Ishikawa (cell line): ENCODE results near the gene COMMD7.

Source experiments
- CEBPB ChIP-seq: IDR thresholded peaks from 2 replicates; pipeline ENCODE4 v1.6.1; 2012
- CREB1 ChIP-seq: IDR thresholded peaks from 2 replicates; pipeline ENCODE4 v1.6.1; 2012; ENCODE audit warnings: low read depth
- EGR1 ChIP-seq: IDR thresholded peaks from 2 replicates; pipeline ENCODE4 v1.6.1; 2012
- EP300 ChIP-seq: IDR thresholded peaks from 2 replicates; pipeline ENCODE4 v1.6.1; 2012; ENCODE audit warnings: borderline replicate concordance
- FOXM1 ChIP-seq: IDR thresholded peaks from 2 replicates; pipeline ENCODE4 v1.6.1; 2012; ENCODE audit warnings: low read depth, borderline replicate concordance
- NFIC ChIP-seq: IDR thresholded peaks from 2 replicates; pipeline ENCODE4 v1.6.1; 2012
- RAD21 ChIP-seq: IDR thresholded peaks from 2 replicates; pipeline ENCODE4 v1.6.1; 2012; ENCODE audit warnings: low read depth
- TAF1 ChIP-seq: IDR thresholded peaks from 2 replicates; pipeline ENCODE4 v1.6.1; 2012; ENCODE audit warnings: low read depth, mild to moderate bottlenecking
- TCF12 ChIP-seq: IDR thresholded peaks from 2 replicates; pipeline ENCODE4 v1.6.1; 2012; ENCODE audit warnings: low read depth
- TEAD4 ChIP-seq: IDR thresholded peaks from 2 replicates; pipeline ENCODE4 v1.6.1; 2012
- YY1 ChIP-seq: IDR thresholded peaks from 2 replicates; pipeline ENCODE4 v1.6.1; 2012; ENCODE audit warnings: low read depth
- ZBTB7A ChIP-seq: IDR thresholded peaks from 2 replicates; pipeline ENCODE4 v1.6.1; 2012; ENCODE audit warnings: low read depth
- TF ChIP-seq, protein P1 (sequence below): IDR thresholded peaks from 2 replicates; pipeline ENCODE4 v1.6.1; 2012
- TF ChIP-seq, protein P2 (sequence below): IDR thresholded peaks from 2 replicates; pipeline ENCODE4 v1.6.1; 2012
- TF ChIP-seq, protein P3 (sequence below): IDR thresholded peaks from 2 replicates; pipeline ENCODE4 v1.6.1; 2012; ENCODE audit warnings: low read depth, mild to moderate bottlenecking

The COMMD7 gene

DNA sequence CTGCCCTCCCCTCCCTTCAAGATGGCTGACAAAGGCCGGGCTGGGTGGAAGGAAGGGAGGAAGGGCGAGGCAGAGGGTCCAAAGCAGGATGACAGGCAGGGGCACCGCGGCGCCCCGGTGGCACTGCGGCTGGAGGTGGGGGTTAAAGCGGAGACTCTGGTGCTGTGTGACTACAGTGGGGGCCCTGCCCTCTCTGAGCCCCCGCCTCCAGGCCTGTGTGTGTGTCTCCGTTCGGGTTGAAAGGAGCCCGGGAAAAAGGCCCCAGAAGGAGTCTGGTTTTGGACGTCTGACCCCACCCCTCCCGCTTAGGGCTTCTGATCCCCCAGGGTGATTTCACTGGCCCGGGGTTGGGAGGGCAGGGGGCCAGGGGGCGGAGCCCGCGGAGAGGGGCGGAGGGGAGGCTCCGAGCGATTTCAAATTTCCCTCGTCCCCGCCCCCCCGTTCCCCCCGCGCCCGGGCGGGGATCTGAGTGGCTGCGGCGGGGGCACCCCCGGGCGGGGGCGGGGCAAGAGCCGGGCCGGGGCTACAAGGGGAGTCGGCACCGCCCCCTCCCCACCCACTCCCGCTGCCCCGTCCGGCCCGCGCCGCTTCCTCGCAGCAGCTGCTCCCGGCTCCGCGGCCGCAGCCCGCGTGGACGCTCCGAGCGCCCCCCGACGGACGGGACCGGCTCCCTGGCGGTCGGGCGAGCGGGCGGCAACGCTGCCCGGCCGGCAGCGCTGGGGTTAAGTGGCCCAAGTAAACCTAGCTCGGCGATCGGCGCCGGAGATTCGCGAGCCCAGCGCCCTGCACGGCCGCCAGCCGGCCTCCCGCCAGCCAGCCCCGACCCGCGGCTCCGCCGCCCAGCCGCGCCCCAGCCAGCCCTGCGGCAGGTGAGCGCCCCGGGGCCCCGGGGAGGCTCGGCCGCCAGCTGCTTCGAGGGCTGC is 18.8 kb upstream of the COMMD7 start, which contains the start of gene DNMT3B:
TSS of gene DNMT3B (plus strand) at position 555 of the 923 bp plus-strand sequence. CDS start 17,939 bp downstream, outside the sequence.
- 0 out of 2 replicates have a peak, but pooled peaks have one; percentile 29 for TF ChIP-seq ZBTB7A
- TF ChIP-seq, protein P1, sequence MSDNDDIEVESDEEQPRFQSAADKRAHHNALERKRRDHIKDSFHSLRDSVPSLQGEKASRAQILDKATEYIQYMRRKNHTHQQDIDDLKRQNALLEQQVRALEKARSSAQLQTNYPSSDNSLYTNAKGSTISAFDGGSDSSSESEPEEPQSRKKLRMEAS: no peak; the same call in none of the 2 replicates
- TF ChIP-seq RAD21: peak; percentile 12; the same call in 1 of the 2 replicates
- peak; percentile 43; the same call in 1 of the 2 replicates for TF ChIP-seq EGR1
- no peak for TF ChIP-seq CREB1
- TF ChIP-seq TCF12: peak; percentile 24; the same call in 1 of the 2 replicates
- TF ChIP-seq YY1: peak; percentile 82
- no peak for TF ChIP-seq FOXM1
- TF ChIP-seq, protein P2, sequence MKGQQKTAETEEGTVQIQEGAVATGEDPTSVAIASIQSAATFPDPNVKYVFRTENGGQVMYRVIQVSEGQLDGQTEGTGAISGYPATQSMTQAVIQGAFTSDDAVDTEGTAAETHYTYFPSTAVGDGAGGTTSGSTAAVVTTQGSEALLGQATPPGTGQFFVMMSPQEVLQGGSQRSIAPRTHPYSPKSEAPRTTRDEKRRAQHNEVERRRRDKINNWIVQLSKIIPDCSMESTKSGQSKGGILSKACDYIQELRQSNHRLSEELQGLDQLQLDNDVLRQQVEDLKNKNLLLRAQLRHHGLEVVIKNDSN: no peak
- peak; percentile 24; the same call in 1 of the 2 replicates for TF ChIP-seq TAF1
- no peak for TF ChIP-seq EP300
- no peak for TF ChIP-seq NFIC

DNA sequence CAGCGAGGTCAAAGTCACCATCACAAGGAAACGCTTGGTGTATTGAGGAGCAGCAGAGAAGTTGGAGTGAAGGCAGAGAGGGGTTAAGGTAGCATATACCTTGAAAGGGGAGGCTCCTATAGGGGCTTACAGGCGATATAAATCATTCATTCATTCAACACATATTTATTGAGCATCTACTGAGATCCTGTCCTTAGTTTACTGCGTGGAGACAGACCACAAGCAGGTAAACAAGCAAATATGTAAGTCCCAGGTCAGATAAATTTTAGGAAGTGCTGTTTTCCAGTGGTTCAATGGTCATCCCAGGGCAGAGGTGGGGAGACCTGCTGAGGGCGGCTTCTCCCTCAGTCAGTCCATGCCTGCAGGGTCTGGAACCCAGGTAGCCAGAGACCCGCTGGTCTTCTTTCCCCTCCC is 18.2 kb upstream of the COMMD7 start:
- TF ChIP-seq EGR1: no peak
- TF ChIP-seq ZBTB7A: no peak
- TF ChIP-seq TEAD4: no peak
- no peak for TF ChIP-seq CEBPB
- no peak for TF ChIP-seq EP300
- TF ChIP-seq, protein P2: no peak
- no peak for TF ChIP-seq YY1

DNA sequence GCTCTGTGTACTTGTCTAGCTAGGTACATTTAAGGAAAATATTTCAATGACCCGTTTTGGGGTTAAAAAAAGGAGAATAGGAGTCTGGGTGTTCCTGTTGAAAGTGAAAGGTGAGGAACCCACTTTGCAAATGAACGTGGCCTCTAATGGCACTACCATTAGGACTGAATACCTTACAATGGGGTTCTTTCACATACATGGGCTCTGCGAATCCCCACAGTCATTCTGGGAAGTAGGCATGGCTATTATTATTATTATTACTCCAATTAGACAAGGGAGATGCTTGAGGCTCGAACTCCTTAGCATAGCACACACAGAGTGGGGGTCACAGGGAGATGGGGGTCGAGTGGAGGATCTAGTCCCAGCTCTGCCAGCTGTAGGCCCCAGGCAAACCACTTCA is 12.9 kb upstream of the COMMD7 start:
- TF ChIP-seq, protein P2: no peak
- TF ChIP-seq NFIC (no peak), FOXM1 (no peak), YY1 (no peak), EP300 (no peak), ZBTB7A (no peak), EGR1 (no peak), TAF1 (no peak), TCF12 (no peak), CEBPB (no peak), RAD21 (no peak), CREB1 (no peak), TEAD4 (no peak)
- TF ChIP-seq, protein P1: no peak
- TF ChIP-seq, protein P3, sequence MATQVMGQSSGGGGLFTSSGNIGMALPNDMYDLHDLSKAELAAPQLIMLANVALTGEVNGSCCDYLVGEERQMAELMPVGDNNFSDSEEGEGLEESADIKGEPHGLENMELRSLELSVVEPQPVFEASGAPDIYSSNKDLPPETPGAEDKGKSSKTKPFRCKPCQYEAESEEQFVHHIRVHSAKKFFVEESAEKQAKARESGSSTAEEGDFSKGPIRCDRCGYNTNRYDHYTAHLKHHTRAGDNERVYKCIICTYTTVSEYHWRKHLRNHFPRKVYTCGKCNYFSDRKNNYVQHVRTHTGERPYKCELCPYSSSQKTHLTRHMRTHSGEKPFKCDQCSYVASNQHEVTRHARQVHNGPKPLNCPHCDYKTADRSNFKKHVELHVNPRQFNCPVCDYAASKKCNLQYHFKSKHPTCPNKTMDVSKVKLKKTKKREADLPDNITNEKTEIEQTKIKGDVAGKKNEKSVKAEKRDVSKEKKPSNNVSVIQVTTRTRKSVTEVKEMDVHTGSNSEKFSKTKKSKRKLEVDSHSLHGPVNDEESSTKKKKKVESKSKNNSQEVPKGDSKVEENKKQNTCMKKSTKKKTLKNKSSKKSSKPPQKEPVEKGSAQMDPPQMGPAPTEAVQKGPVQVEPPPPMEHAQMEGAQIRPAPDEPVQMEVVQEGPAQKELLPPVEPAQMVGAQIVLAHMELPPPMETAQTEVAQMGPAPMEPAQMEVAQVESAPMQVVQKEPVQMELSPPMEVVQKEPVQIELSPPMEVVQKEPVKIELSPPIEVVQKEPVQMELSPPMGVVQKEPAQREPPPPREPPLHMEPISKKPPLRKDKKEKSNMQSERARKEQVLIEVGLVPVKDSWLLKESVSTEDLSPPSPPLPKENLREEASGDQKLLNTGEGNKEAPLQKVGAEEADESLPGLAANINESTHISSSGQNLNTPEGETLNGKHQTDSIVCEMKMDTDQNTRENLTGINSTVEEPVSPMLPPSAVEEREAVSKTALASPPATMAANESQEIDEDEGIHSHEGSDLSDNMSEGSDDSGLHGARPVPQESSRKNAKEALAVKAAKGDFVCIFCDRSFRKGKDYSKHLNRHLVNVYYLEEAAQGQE: no peak

DNA sequence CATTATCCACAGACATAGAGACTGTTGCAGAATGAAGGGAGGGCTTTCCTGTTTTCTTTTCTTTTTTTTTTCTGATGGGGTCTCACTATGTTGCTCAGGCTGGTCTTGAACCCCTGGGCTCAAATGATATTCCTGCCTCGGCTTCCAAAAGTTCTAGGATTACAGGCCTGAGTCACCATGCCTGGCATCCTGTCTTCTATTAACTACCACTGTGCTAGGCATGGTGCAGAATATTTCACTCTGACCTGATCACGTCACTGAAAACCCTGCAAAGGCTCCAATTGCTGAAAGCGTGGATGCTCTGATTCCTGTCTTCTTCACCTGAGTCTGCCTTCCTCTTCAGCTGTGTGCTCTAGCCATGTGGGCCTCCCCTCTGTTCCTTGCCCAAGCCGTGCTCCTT is 10.5 kb upstream of the COMMD7 start:
- TF ChIP-seq ZBTB7A: no peak
- TF ChIP-seq EGR1: no peak
- TF ChIP-seq, protein P2: no peak
- TF ChIP-seq, protein P1: no peak
- TF ChIP-seq CREB1: no peak
- no peak for TF ChIP-seq CEBPB
- TF ChIP-seq, protein P3: no peak
- no peak for TF ChIP-seq RAD21
